D721Med (cell line): ENCODE data around the gene ZFAND3.

Experiments
- DNase-seq: peaks from one replicate; pipeline ENCODE4 v3.0.0; 2011; ENCODE audit warnings: low spot score; ENCODE audit not compliant: insufficient read length
- FAIRE-seq: peaks from 2 replicates; lab custom pipeline; 2011; peaks lifted over from hg19 to GRCh38; lab: Jason Lieb, UNC
- CTCF ChIP-seq: IDR thresholded peaks from 2 replicates; pipeline ENCODE4 v1.5.1; 2012; ENCODE audit warnings: mild to moderate bottlenecking, control low read depth; ENCODE audit not compliant: insufficient read depth; ENCODE audit errors: missing control alignments

ZFAND3 gene

GRCh38 chr6:37819802-37820717 lies 533 bp downstream of the ZFAND3 start:
- no peak for FAIRE-seq
- DNase-seq, result no peak
- no peak for TF ChIP-seq CTCF

- FAIRE-seq, result no peak
- no peak for TF ChIP-seq CTCF
- DNase-seq, result no peak
Observed at GRCh38 chr6:37820718-37821079, 1.2 kb downstream of the ZFAND3 start.

GRCh38 chr6:37821446-37821845 lies 1.9 kb downstream of the ZFAND3 start:
- no peak for FAIRE-seq
- TF ChIP-seq CTCF, result no peak
- no peak for DNase-seq

GRCh38 chr6:37822851-37823682 lies 3.5 kb downstream of the ZFAND3 start:
- FAIRE-seq (no peak), DNase-seq (no peak)
- no peak for TF ChIP-seq CTCF

GRCh38 chr6:37824170-37824569 lies 4.6 kb downstream of the ZFAND3 start:
- no peak for TF ChIP-seq CTCF
- DNase-seq (no peak), FAIRE-seq (no peak)

GRCh38 chr6:37826188-37826587 lies 6.7 kb downstream of the ZFAND3 start:
- FAIRE-seq, result no peak
- no peak for DNase-seq
- TF ChIP-seq CTCF, result no peak
